ENCODE measurements around the gene OVOL3. TPM values are rescaled to one million over a fixed set of nuclear protein-coding genes. Genes with fewer than 3 reads are reported as not detected.

Gene OVOL3
- total and polyA plus RNA-seq, 4 donors: not detected

DNA sequence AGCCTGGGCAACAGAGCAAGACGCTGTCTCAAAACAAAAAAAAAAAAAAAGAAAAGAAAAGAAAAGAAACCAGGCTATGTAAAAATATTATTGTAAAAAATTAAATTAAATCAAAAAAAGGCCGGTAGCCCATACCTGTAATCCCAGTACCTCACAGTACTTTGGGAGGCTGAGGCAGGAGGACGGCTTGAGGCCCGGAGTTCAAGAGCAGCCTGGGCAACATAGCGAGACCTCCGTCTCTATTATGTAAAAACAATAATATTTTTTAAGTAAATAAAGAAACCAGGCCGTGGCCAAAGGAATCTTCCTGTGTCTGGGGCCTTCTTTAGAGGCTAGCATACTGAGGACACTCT, 28.2 kb downstream of the OVOL3 start:
- DNase-seq (ENCODE audit: low spot score): no peak
- Histone ChIP-seq H3K36me3 (ENCODE audit: control insufficient read depth in 4 of 4, insufficient read depth in 3 of 4, low read depth in 1 of 4, low read length in 3 of 4) (peaks cover 4 to 11% (median 8%) of the 10 kb centered on the region in 4 donors), H3K4me3 (ENCODE audit: low read depth in 1 of 3, low read length in 3 of 3) (peak overlapping the region; percentile 92 to 98 (median 93)), H3K9ac (ENCODE audit: low read depth in 1 of 2, low read length in 2 of 2) (peak overlapping the region; percentile 67 to 86), H3K27me3 (ENCODE audit: control insufficient read depth in 4 of 4, insufficient read depth in 4 of 4, low read length in 3 of 4) (no peaks in the 10 kb centered on the region), H3K4me1 (ENCODE audit: control insufficient read depth in 4 of 4, insufficient read depth in 4 of 4, low read length in 3 of 4) (peaks cover 4 to 14% (median 8%) of the 10 kb centered on the region in 4 donors), H3K9me3 (ENCODE audit: control insufficient read depth in 4 of 4, low read length in 3 of 4) (no peaks in the 10 kb centered on the region), H3K27ac (ENCODE audit: low read depth in 1 of 2, low read length in 2 of 2) (peak overlapping the region; percentile 98 to 99)
- no peak for TF ChIP-seq JUND (IDR thresholded peaks at IDR 0.05)
- no peak for TF ChIP-seq NR2F2 (IDR thresholded peaks at IDR 0.05)
- TF ChIP-seq MAX (IDR thresholded peaks at IDR 0.05): no peak
- 66% methylated on average over 7 of the region's 7 CpGs for WGBS

DNA sequence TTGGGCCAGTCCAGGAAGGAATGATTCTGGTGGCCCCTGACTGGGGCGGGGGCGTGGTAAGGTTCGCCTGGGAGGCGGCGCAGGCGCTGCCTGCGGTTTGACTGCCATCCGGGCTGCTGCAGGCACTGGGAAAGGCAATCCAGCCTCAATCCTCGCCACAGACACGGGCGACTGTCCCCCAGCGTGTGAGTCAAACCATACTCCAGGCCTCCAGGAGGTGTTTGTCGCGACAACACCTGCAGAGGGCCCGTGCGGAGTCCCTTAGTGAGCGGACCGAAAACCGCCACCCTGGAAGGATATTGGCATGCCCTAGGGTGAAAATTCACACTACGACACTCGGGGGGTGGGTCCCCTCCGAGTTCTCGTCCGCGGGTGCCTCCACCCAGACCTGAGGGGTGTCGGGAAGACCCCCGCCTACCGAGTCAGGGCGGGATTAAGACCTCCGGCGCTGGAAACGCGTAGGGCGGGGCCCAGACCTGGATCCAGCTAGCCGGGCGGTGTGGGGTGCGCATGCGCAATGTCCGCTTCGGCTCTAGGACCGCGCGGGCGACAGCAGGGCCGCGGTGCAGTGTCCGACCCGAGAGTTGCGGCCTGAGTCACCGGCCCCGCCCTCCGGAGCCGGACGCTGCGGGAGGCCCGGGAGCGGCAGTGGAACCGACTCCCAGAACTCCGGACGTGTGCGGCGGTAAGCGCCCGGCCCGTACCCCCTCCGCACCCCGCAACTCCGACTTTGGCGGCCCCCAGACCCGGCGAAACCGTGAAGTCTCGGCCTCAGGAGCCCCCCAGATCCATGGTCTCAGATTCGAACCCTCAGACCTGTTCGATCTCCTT, 28.7 kb downstream of the OVOL3 start, which contains the start of gene CAPNS1:
TSS of gene CAPNS1 (plus strand) at position 594 of the 831 bp plus-strand sequence. CDS start 946 bp downstream, outside the sequence.
- peak within 1 kb of the TSS; percentile 98 to 99 for H3K27ac ChIP-seq (ENCODE audit: low read depth in 1 of 2, low read length in 2 of 2)
- no peaks in the 10 kb centered on the region for H3K27me3 ChIP-seq (ENCODE audit: control insufficient read depth in 4 of 4, insufficient read depth in 4 of 4, low read length in 3 of 4)
- H3K9ac ChIP-seq (ENCODE audit: low read depth in 1 of 2, low read length in 2 of 2): peak within 1 kb of the TSS; percentile 98 to 100
- peaks cover 4 to 14% (median 8%) of the 10 kb centered on the region in 4 donors for H3K4me1 ChIP-seq (ENCODE audit: control insufficient read depth in 4 of 4, insufficient read depth in 4 of 4, low read length in 3 of 4)
- TF ChIP-seq RAD21 (IDR thresholded peaks at IDR 0.05) (peak in 1 of 2 donors; percentile 8), JUND (IDR thresholded peaks at IDR 0.05) (peak; percentile 71 to 93), FOXA1 (IDR thresholded peaks at IDR 0.05) (no peak), HNF4A (conservative IDR thresholded peaks at IDR 0.05) (peak in 1 of 2 donors; percentile 2), CTCF (IDR thresholded peaks at IDR 0.05; ENCODE audit: low read depth, low read length, missing input control) (peak; percentile 17), EGR1 (IDR thresholded peaks at IDR 0.05; ENCODE audit: low read depth in 2 of 2) (no peak), YY1 (IDR thresholded peaks at IDR 0.05) (peak; percentile 52), GABPA (IDR thresholded peaks at IDR 0.05 in 1 of 2, conservative IDR thresholded peaks at IDR 0.05 in 1 of 2) (peak in 1 of 2 donors; percentile 43), FOXA2 (IDR thresholded peaks at IDR 0.05) (no peak), MAX (IDR thresholded peaks at IDR 0.05) (no peak), RXRA (IDR thresholded peaks at IDR 0.05) (peak in 1 of 2 donors; percentile 29), NR2F2 (IDR thresholded peaks at IDR 0.05) (no peak), ATF3 (IDR thresholded peaks at IDR 0.05) (peak; percentile 45), SP1 (IDR thresholded peaks at IDR 0.05) (peak; percentile 58), HNF4G (IDR thresholded peaks at IDR 0.05) (no peak), TAF1 (conservative IDR thresholded peaks at IDR 0.05) (peak; percentile 49)
- TF ChIP-seq, protein P1, sequence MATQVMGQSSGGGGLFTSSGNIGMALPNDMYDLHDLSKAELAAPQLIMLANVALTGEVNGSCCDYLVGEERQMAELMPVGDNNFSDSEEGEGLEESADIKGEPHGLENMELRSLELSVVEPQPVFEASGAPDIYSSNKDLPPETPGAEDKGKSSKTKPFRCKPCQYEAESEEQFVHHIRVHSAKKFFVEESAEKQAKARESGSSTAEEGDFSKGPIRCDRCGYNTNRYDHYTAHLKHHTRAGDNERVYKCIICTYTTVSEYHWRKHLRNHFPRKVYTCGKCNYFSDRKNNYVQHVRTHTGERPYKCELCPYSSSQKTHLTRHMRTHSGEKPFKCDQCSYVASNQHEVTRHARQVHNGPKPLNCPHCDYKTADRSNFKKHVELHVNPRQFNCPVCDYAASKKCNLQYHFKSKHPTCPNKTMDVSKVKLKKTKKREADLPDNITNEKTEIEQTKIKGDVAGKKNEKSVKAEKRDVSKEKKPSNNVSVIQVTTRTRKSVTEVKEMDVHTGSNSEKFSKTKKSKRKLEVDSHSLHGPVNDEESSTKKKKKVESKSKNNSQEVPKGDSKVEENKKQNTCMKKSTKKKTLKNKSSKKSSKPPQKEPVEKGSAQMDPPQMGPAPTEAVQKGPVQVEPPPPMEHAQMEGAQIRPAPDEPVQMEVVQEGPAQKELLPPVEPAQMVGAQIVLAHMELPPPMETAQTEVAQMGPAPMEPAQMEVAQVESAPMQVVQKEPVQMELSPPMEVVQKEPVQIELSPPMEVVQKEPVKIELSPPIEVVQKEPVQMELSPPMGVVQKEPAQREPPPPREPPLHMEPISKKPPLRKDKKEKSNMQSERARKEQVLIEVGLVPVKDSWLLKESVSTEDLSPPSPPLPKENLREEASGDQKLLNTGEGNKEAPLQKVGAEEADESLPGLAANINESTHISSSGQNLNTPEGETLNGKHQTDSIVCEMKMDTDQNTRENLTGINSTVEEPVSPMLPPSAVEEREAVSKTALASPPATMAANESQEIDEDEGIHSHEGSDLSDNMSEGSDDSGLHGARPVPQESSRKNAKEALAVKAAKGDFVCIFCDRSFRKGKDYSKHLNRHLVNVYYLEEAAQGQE (IDR thresholded peaks at IDR 0.05): peak; percentile 59
- TF ChIP-seq, protein P2, sequence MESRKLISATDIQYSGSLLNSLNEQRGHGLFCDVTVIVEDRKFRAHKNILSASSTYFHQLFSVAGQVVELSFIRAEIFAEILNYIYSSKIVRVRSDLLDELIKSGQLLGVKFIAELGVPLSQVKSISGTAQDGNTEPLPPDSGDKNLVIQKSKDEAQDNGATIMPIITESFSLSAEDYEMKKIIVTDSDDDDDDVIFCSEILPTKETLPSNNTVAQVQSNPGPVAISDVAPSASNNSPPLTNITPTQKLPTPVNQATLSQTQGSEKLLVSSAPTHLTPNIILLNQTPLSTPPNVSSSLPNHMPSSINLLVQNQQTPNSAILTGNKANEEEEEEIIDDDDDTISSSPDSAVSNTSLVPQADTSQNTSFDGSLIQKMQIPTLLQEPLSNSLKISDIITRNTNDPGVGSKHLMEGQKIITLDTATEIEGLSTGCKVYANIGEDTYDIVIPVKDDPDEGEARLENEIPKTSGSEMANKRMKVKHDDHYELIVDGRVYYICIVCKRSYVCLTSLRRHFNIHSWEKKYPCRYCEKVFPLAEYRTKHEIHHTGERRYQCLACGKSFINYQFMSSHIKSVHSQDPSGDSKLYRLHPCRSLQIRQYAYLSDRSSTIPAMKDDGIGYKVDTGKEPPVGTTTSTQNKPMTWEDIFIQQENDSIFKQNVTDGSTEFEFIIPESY (IDR thresholded peaks at IDR 0.05): no peak
- under 1% methylated on average over 75 of the region's 75 CpGs for WGBS
- no peaks in the 10 kb centered on the region for H3K9me3 ChIP-seq (ENCODE audit: control insufficient read depth in 4 of 4, low read length in 3 of 4)
- H3K4me3 ChIP-seq (ENCODE audit: low read depth in 1 of 3, low read length in 3 of 3): peak within 1 kb of the TSS; percentile 92 to 98 (median 93)
- H3K36me3 ChIP-seq (ENCODE audit: control insufficient read depth in 4 of 4, insufficient read depth in 3 of 4, low read depth in 1 of 4, low read length in 3 of 4): peaks cover 6 to 16% (median 9%) of the 10 kb centered on the region in 4 donors
- peak; percentile 97 for DNase-seq (ENCODE audit: low spot score)
